ENCODE results near the gene PREPL. TPM values are rescaled to one million over a fixed set of nuclear protein-coding genes. Genes with fewer than 3 reads are reported as not detected.

The PREPL gene
- total and polyA plus RNA-seq, 2 of the 8 experiments (the other 6 are each of a cell fraction or from before 2014, with no cell fraction given), result 13.6 to 38.9 TPM

DNA sequence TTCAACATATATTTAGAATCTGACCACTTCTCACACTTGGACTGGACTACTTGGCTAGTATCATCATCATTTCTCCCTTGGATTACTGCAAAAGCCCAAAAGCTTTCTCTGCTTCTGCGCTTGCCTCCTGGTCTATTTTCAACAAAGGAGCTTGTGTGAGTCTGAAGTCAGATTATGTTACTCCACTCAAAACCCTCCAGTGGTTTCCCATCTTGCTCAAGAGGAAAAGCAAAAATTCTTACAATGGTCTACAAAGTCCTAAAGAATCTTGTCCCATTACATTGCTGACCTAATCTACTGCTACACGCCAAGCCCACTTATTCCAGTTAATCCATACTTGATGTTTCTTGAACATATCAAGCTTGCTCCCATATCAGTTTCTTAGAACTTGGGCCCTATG, 9.6 kb downstream of the PREPL start:
- no peaks in the 10 kb centered on the region for H3K23me2 ChIP-seq (ENCODE audit: low read depth, low read length)
- H3K27me3 ChIP-seq (replicated peaks in 1 of 4; ENCODE audit: control insufficient read depth in 3 of 4, extremely low read depth in 1 of 4, insufficient read depth in 3 of 4, low read length in 3 of 4), result no peaks in the 10 kb centered on the region
- H2BK120ac ChIP-seq (replicated peaks; ENCODE audit: low read depth, low read length), result no peak overlapping the region
- H2AFZ ChIP-seq (ENCODE audit: low read length), result no peak overlapping the region
- no peaks in the 10 kb centered on the region for H3K36me3 ChIP-seq (ENCODE audit: control insufficient read depth in 2 of 4, insufficient read depth in 4 of 4, low read length in 3 of 4)
- H3K9ac ChIP-seq (replicated peaks in 1 of 4; ENCODE audit: extremely low read depth in 1 of 4, low read depth in 3 of 4, low read length in 3 of 4), result no peak overlapping the region
- no peaks in the 10 kb centered on the region for H3K79me1 ChIP-seq (ENCODE audit: low read depth, low read length)
- no peak overlapping the region for H3K4ac ChIP-seq (replicated peaks; ENCODE audit: insufficient read length, low read depth, low read length)
- no peak overlapping the region for H3K18ac ChIP-seq (ENCODE audit: extremely low read depth, low read length)
- no peak overlapping the region for H2BK5ac ChIP-seq (ENCODE audit: low read depth, low read length)
- H3K56ac ChIP-seq (replicated peaks; ENCODE audit: insufficient read length, low read depth, low read length), result no peak overlapping the region
- H3K14ac ChIP-seq (ENCODE audit: insufficient read length), result no peak overlapping the region
- ChIA-PET POLR2A (ENCODE audit: partially characterized antibody) (interaction anchor here (1.8 kb wide), 1 partner anchor 9 kb away, joined by 6 read pairs; the partner anchor contains the start of genes CAMKMT and PREPL), CTCF (ENCODE audit: partially characterized antibody) (interaction anchor here (0.6 to 1.1 kb wide), 4 partner anchors 9 to 341 kb away, joined by 3 to 4 read pairs (median 3); no protein-coding TSS in a partner anchor)
- H4K8ac ChIP-seq (ENCODE audit: extremely low read depth, insufficient read depth, low read length), result no peak overlapping the region
- no peak overlapping the region for H2AK5ac ChIP-seq (ENCODE audit: low read depth, low read length)
- H3K9me3 ChIP-seq (ENCODE audit: insufficient read depth in 2 of 2, low read depth in 1 of 2, low read length in 1 of 2), result no peaks in the 10 kb centered on the region
- H3K4me2 ChIP-seq (ENCODE audit: insufficient read depth in 1 of 2, low read depth in 2 of 2, low read length in 2 of 2), result no peak overlapping the region
- no peak overlapping the region for H4K91ac ChIP-seq (replicated peaks; ENCODE audit: insufficient read length, low read length)
- no peak overlapping the region for H2BK15ac ChIP-seq (ENCODE audit: low read length)
- no peak overlapping the region for H3K23ac ChIP-seq (ENCODE audit: insufficient read length)
- H2BK12ac ChIP-seq (ENCODE audit: low read depth, low read length), result no peak overlapping the region
- no peaks in the 10 kb centered on the region for H4K20me1 ChIP-seq (replicated peaks in 1 of 2; ENCODE audit: control insufficient read depth in 1 of 2, insufficient read depth in 2 of 2, low read length in 2 of 2)
- H3K4me3 ChIP-seq (ENCODE audit: extremely low read depth in 1 of 4, insufficient read depth in 2 of 4, low read depth in 3 of 4, low read length in 4 of 4), result no peak overlapping the region
- 0 out of 7 replicates have a peak, but pooled peaks cover 0 to 2% (median 0%) of the 10 kb centered on the region in 4 experiments for H3K4me1 ChIP-seq (replicated peaks in 1 of 4; ENCODE audit: control insufficient read depth in 3 of 4, insufficient read depth in 4 of 4, low read length in 3 of 4)
- no peak overlapping the region for H2BK20ac ChIP-seq (ENCODE audit: low read length)
- 94% methylated on average over 2 of the region's 2 CpGs; no CpG with 5 or more reads in 1 of the 2 experiments for whole genome bisulfite sequencing, 2 experiments (ENCODE audit: extremely low coverage in 1 of 2, insufficient coverage in 1 of 2, insufficient read length in 1 of 2, insufficient replicate concordance in 2 of 2, low coverage in 1 of 2, low lambda C conversion rate in 2 of 2, missing lambda C conversion rate in 1 of 2)
- no peak for DNase-seq (ENCODE audit: low read depth in 1 of 2, low spot score in 2 of 2)
- no peaks in the 10 kb centered on the region for H3K79me2 ChIP-seq (ENCODE audit: control insufficient read depth in 1 of 2, insufficient read depth in 2 of 2, low read length in 2 of 2)
- H4K5ac ChIP-seq (ENCODE audit: insufficient read length, low read depth, low read length), result no peak overlapping the region
- no peak overlapping the region for H3K27ac ChIP-seq (ENCODE audit: low read depth, low read length)
- FAIRE-seq, result no peak
- TF ChIP-seq CBX5 (IDR thresholded peaks at IDR 0.05; ENCODE audit: low read depth, low read length) (no peak), SRF (IDR thresholded peaks at IDR 0.05; ENCODE audit: low read depth, low read length) (no peak), FOSL1 (IDR thresholded peaks at IDR 0.05; ENCODE audit: insufficient read depth, low read depth, low read length) (no peak), SAP30 (IDR thresholded peaks at IDR 0.05; ENCODE audit: insufficient read depth, insufficient replicate concordance, low read length) (no peak), SIN3A (conservative IDR thresholded peaks at IDR 0.05 in 1 of 2, IDR thresholded peaks at IDR 0.05 in 1 of 2; ENCODE audit: low read depth in 1 of 2, low read length in 2 of 2) (no peak), TCF12 (IDR thresholded peaks at IDR 0.05; ENCODE audit: low read depth, low read length) (no peak), RAD21 (IDR thresholded peaks at IDR 0.05 in 1 of 2, conservative IDR thresholded peaks at IDR 0.05 in 1 of 2; ENCODE audit: low read depth in 2 of 2, low read length in 2 of 2) (no peak), SP2 (IDR thresholded peaks at IDR 0.05; ENCODE audit: low read length) (no peak), MAX (IDR thresholded peaks at IDR 0.05) (no peak), KDM4A (IDR thresholded peaks at IDR 0.05; ENCODE audit: low read depth, low read length, severe bottlenecking) (no peak), USF2 (IDR thresholded peaks at IDR 0.05; ENCODE audit: low read length) (no peak), POU5F1 (IDR thresholded peaks at IDR 0.05; ENCODE audit: low read depth, low read length) (no peak)

All from H1 (cell line).